Left colon (tissue), 2 donors: ENCODE data around the gene RAP2C. TPM values are rescaled to one million over a fixed set of nuclear protein-coding genes. Genes with fewer than 3 reads are reported as not detected.
"Not testable (repeated sequence)": the region's sequence is repeated elsewhere in the genome, so short reads cannot be mapped to it uniquely, and the experiment has no call there.

Source experiments
- ATAC-seq: fragments of 200-7000 bp; cut with Tn5 transposase; one replicate; pipeline ENCODE4 v1.9.1; 2020; ENCODE audit warnings: mild to moderate bottlenecking, moderate library complexity
- DNase-seq, 2 donors: peaks; one replicate each; pipeline ENCODE4 v3.0.0-alpha.2; 2020
- intact Hi-C, 2 donors: fragments of 100-400 bp; cut with DNase I in 1 of 2; cut with micrococcal nuclease in 1 of 2; formaldehyde crosslinking; loops; one replicate each; pipeline versions ENCODE4 v1.11.2 to v1.14.0; 2022; cut with DNase I, micrococcal nuclease
- total RNA-seq, 2 donors: library from RNA; stranded (reverse); fragmentation: NEBNext Ultra II Directional; extraction: Animal tissue kit (Norgen Biotek cat#: 25700); gene quantifications; one replicate each; pipeline ENCODE4 v1.2.1, GENCODE V29; 2021
- donor health status: DM: no; HTN: no; CAD: no.
- donor health status: DM: yes; HTN: yes; CAD: no.

RAP2C gene
- total RNA-seq, 2 donors from 2014 or later = 25.3 to 29.9 TPM

GRCh38 chrX:132206259-132206658, 13.0 kb downstream of the RAP2C start:
- no peak for ATAC-seq
- intact Hi-C loops = no loop called here
- no peak for DNase-seq

GRCh38 chrX:132204629-132205028, 14.6 kb downstream of the RAP2C start:
- DNase-seq (no peak), ATAC-seq (no peak)
- intact Hi-C loops = no loop called here

GRCh38 chrX:132200976-132201375, 18.3 kb downstream of the RAP2C start:
- ATAC-seq = no peak
- DNase-seq = no peak
- intact Hi-C loops = no loop called here

- DNase-seq = no peak
- intact Hi-C loops = no loop called here
- ATAC-seq = no peak
Observed at GRCh38 chrX:132199941-132200340, 19.3 kb downstream of the RAP2C start.

GRCh38 chrX:132193872-132194574, 25.2 kb downstream of the RAP2C start:
- intact Hi-C loops = no loop called here
- ATAC-seq (no peak), DNase-seq (no peak)

- intact Hi-C loops = no loop called here
- no peak for ATAC-seq
- no peak for DNase-seq
Observed at GRCh38 chrX:132191938-132192337, 27.3 kb downstream of the RAP2C start.

- ATAC-seq (no peak), DNase-seq (no peak)
- intact Hi-C loops = no loop called here
Observed at GRCh38 chrX:132188175-132188574, 31.1 kb downstream of the RAP2C start.

GRCh38 chrX:132187451-132187850, 31.8 kb downstream of the RAP2C start:
- DNase-seq (no peak), ATAC-seq (no peak)
- intact Hi-C loops = no loop called here

- intact Hi-C loops = no loop called here
- DNase-seq = no peak
- no peak for ATAC-seq
Observed at GRCh38 chrX:132184871-132185270, 34.4 kb downstream of the RAP2C start.

GRCh38 chrX:132181364-132181763, 37.9 kb downstream of the RAP2C start:
- DNase-seq (peak in 1 of 2 donors; percentile 13), ATAC-seq (peak; percentile 58)
- intact Hi-C loops = no loop called here

GRCh38 chrX:132180929-132181328, 38.3 kb downstream of the RAP2C start:
- DNase-seq = no peak
- ATAC-seq = peak; percentile 73
- intact Hi-C loops = no loop called here

- ATAC-seq (no peak), DNase-seq (no peak)
- intact Hi-C loops = no loop called here
Observed at GRCh38 chrX:132173647-132174046, 45.6 kb downstream of the RAP2C start.

GRCh38 chrX:132171881-132172280, 47.4 kb downstream of the RAP2C start:
- intact Hi-C loops = no loop called here

GRCh38 chrX:132171478-132171877, 47.8 kb downstream of the RAP2C start:
- no peak for DNase-seq
- intact Hi-C loops = no loop called here
- ATAC-seq = no peak

More at GRCh38 chrX:132171881-132172280, 47.4 kb downstream of the RAP2C start:
- DNase-seq = no peak
- no peak for ATAC-seq

- DNase-seq = no peak
- ATAC-seq = no peak
Observed at GRCh38 chrX:132169554-132169953, 49.7 kb downstream of the RAP2C start.

GRCh38 chrX:132165651-132166050, 53.6 kb downstream of the RAP2C start:
- no peak for ATAC-seq
- intact Hi-C loops = no loop called here
- no peak for DNase-seq

More at GRCh38 chrX:132169554-132169953, 49.7 kb downstream of the RAP2C start:
- intact Hi-C loops = no loop called here

GRCh38 chrX:132165005-132165404, 54.2 kb downstream of the RAP2C start:
- no peak for DNase-seq
- no peak for ATAC-seq
- intact Hi-C loops = no loop called here

GRCh38 chrX:132163094-132163493, 56.2 kb downstream of the RAP2C start:
- intact Hi-C loops, DNase-seq, ATAC-seq: not testable (repeated sequence)

GRCh38 chrX:132153166-132153565, 66.1 kb downstream of the RAP2C start:
- intact Hi-C loops = no loop called here
- DNase-seq (no peak), ATAC-seq (no peak)
